Measurements from ENCODE around the gene FNDC3B. TPM values are rescaled to one million over a fixed set of nuclear protein-coding genes. Genes with fewer than 3 reads are reported as not detected.

FNDC3B gene
- total RNA-seq, 1 experiment from 2014 or later, result 173 TPM

DNA sequence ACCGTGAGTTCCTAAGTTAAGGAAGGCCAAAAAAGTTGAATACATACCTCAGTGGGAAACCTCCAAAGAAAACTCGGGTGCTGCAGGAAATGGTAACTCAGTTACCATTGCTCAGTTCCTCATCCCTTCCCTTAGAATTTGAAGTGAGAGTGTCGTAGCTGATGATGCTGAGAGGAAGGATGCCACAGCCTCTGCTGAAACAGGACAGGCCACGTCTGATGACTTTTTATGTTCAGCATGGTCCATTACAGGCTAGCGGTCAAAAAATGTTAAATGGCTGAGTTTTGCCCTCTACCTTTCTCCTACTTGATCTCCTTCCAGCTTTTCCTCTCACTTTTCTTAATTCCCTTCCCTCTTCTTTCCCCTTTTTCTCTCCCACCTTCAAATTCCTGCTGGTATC lies 273.3 kb downstream of the FNDC3B start:
- Histone ChIP-seq H3K36me3 (ENCODE audit: control insufficient read depth, insufficient read depth, low read length) (peaks cover 49% of the 10 kb centered on the region), H3K4me3 (ENCODE audit: low read depth in 2 of 2, low read length in 2 of 2) (no peak overlapping the region), H3K4me1 (ENCODE audit: control insufficient read depth, insufficient read depth, low read length) (no peaks in the 10 kb centered on the region), H3K27ac (ENCODE audit: low read length) (no peak overlapping the region), H3K9me3 (ENCODE audit: control insufficient read depth, insufficient read depth, low read depth, low read length) (no peaks in the 10 kb centered on the region), H3K27me3 (ENCODE audit: control insufficient read depth, insufficient read depth, low read length) (no peaks in the 10 kb centered on the region)
- DNase-seq (ENCODE audit: low read depth, low spot score), result no peak
- ATAC-seq, result no peak
- in situ Hi-C loops (cut with HindIII; ENCODE audit: low pct_unique_long_range_greater_than_20kb, low sequenced_read_pairs) (no loop called here), intact Hi-C loops (cut with micrococcal nuclease; ENCODE audit: unreplicated experiment) (no loop called here)
- ChIA-PET POLR2A (no interaction called here), CTCF (no interaction called here)
- TF ChIP-seq, protein P1, sequence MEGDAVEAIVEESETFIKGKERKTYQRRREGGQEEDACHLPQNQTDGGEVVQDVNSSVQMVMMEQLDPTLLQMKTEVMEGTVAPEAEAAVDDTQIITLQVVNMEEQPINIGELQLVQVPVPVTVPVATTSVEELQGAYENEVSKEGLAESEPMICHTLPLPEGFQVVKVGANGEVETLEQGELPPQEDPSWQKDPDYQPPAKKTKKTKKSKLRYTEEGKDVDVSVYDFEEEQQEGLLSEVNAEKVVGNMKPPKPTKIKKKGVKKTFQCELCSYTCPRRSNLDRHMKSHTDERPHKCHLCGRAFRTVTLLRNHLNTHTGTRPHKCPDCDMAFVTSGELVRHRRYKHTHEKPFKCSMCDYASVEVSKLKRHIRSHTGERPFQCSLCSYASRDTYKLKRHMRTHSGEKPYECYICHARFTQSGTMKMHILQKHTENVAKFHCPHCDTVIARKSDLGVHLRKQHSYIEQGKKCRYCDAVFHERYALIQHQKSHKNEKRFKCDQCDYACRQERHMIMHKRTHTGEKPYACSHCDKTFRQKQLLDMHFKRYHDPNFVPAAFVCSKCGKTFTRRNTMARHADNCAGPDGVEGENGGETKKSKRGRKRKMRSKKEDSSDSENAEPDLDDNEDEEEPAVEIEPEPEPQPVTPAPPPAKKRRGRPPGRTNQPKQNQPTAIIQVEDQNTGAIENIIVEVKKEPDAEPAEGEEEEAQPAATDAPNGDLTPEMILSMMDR (IDR thresholded peaks at IDR 0.05), result no peak
- TF ChIP-seq TCF7L2 (IDR thresholded peaks at IDR 0.05; ENCODE audit: low read depth, low read length) (no peak), SIN3A (IDR thresholded peaks at IDR 0.05; ENCODE audit: borderline replicate concordance, insufficient read depth, low read depth, low read length) (no peak), POLR2AphosphoS5 (IDR thresholded peaks at IDR 0.05; ENCODE audit: low read depth, low read length) (no peak)
- TF ChIP-seq, protein P2, sequence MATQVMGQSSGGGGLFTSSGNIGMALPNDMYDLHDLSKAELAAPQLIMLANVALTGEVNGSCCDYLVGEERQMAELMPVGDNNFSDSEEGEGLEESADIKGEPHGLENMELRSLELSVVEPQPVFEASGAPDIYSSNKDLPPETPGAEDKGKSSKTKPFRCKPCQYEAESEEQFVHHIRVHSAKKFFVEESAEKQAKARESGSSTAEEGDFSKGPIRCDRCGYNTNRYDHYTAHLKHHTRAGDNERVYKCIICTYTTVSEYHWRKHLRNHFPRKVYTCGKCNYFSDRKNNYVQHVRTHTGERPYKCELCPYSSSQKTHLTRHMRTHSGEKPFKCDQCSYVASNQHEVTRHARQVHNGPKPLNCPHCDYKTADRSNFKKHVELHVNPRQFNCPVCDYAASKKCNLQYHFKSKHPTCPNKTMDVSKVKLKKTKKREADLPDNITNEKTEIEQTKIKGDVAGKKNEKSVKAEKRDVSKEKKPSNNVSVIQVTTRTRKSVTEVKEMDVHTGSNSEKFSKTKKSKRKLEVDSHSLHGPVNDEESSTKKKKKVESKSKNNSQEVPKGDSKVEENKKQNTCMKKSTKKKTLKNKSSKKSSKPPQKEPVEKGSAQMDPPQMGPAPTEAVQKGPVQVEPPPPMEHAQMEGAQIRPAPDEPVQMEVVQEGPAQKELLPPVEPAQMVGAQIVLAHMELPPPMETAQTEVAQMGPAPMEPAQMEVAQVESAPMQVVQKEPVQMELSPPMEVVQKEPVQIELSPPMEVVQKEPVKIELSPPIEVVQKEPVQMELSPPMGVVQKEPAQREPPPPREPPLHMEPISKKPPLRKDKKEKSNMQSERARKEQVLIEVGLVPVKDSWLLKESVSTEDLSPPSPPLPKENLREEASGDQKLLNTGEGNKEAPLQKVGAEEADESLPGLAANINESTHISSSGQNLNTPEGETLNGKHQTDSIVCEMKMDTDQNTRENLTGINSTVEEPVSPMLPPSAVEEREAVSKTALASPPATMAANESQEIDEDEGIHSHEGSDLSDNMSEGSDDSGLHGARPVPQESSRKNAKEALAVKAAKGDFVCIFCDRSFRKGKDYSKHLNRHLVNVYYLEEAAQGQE (IDR thresholded peaks at IDR 0.05; ENCODE audit: insufficient read depth in 1 of 2, low read depth in 2 of 2, low read length in 1 of 2), result no peak
- no TSS peak for BruUV-seq (replicated peaks)

DNA sequence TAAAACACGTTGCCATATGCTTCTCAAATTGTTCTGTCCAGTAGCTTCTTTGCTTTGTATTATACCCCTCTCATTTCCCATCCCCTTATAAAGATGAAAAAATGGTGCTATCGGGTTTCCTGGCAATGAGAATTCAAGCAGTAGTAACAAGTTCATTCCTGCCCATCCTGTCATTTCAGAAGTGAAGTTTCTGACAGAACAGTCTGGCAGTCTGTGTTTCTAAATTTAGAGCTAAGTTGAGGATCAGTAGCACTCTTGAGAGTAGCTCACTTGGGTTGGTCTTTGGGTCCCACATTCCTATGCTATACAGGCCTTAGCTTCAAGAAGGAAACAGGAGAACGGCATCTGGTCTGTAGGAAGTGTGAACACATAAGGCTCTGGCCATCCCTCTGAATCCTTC lies 274.3 kb downstream of the FNDC3B start:
- in situ Hi-C loops (cut with HindIII; ENCODE audit: low pct_unique_long_range_greater_than_20kb, low sequenced_read_pairs) (no loop called here), intact Hi-C loops (cut with micrococcal nuclease; ENCODE audit: unreplicated experiment) (no loop called here)
- H3K4me3 ChIP-seq (ENCODE audit: low read depth in 2 of 2, low read length in 2 of 2), result no peak overlapping the region
- CTCF ChIA-PET, result no interaction called here
- ATAC-seq, result no peak
- DNase-seq (ENCODE audit: low read depth, low spot score), result no peak
- POLR2A ChIA-PET, result no interaction called here
- no TSS peak for BruUV-seq (replicated peaks)
- H3K9me3 ChIP-seq (ENCODE audit: control insufficient read depth, insufficient read depth, low read depth, low read length), result no peaks in the 10 kb centered on the region
- no peaks in the 10 kb centered on the region for H3K27me3 ChIP-seq (ENCODE audit: control insufficient read depth, insufficient read depth, low read length)
- no peak overlapping the region for H3K27ac ChIP-seq (ENCODE audit: low read length)
- peaks cover 39% of the 10 kb centered on the region for H3K36me3 ChIP-seq (ENCODE audit: control insufficient read depth, insufficient read depth, low read length)
- TF ChIP-seq, protein P1 (IDR thresholded peaks at IDR 0.05), result no peak
- TF ChIP-seq, protein P2 (IDR thresholded peaks at IDR 0.05; ENCODE audit: insufficient read depth in 1 of 2, low read depth in 2 of 2, low read length in 1 of 2), result no peak
- TF ChIP-seq POLR2AphosphoS5 (IDR thresholded peaks at IDR 0.05; ENCODE audit: low read depth, low read length), result no peak
- no peak for TF ChIP-seq SIN3A (IDR thresholded peaks at IDR 0.05; ENCODE audit: borderline replicate concordance, insufficient read depth, low read depth, low read length)
- TF ChIP-seq TCF7L2 (IDR thresholded peaks at IDR 0.05; ENCODE audit: low read depth, low read length), result no peak
- H3K4me1 ChIP-seq (ENCODE audit: control insufficient read depth, insufficient read depth, low read length), result no peaks in the 10 kb centered on the region
